Keratinocyte (primary cell): ENCODE data around the gene CHIT1. TPM values are rescaled to one million over a fixed set of nuclear protein-coding genes. Genes with fewer than 3 reads are reported as not detected.

Experiments
- DNase-seq: peaks from one replicate; pipeline ENCODE4 v3.0.0-alpha.2; 2011; ENCODE audit warnings: low read depth, missing footprints, low spot score
- FAIRE-seq: peaks from 2 replicates; lab custom pipeline; 2011; peaks lifted over from hg19 to GRCh38; lab: Jason Lieb, UNC
- H2AFZ ChIP-seq: 2 replicates; pipeline ENCODE4 v1.6.0; 2012; ENCODE audit warnings: low read length, control low read depth, inconsistent platforms; ENCODE audit not compliant: control insufficient read depth
- H3K27ac ChIP-seq: 2 replicates; pipeline ENCODE4 v1.5.1; 2011; ENCODE audit warnings: low read length; ENCODE audit not compliant: control insufficient read depth, insufficient read depth
- H3K27me3 ChIP-seq: 3 replicates; pipeline ENCODE4 v1.6.0; 2011; ENCODE audit warnings: low read length; ENCODE audit not compliant: control insufficient read depth, insufficient read depth; ENCODE audit errors: extremely low read depth
- H3K36me3 ChIP-seq, 2 experiments: 2 replicates in 1 of 2; 3 replicates in 1 of 2; pipeline ENCODE4 v1.5.1; 2011; ENCODE audit warnings: low read length in 2 of 2, mild to moderate bottlenecking in 1 of 2; ENCODE audit not compliant: control insufficient read depth in 2 of 2, insufficient read depth in 2 of 2; ENCODE audit errors: extremely low read depth in 1 of 2
- H3K4me1 ChIP-seq: 3 replicates; pipeline ENCODE4 v1.5.1; 2011; ENCODE audit warnings: low read length; ENCODE audit not compliant: control insufficient read depth, insufficient read depth; ENCODE audit errors: extremely low read depth
- H3K4me2 ChIP-seq: 3 replicates; pipeline ENCODE4 v1.6.0; 2011; ENCODE audit warnings: low read depth, low read length; ENCODE audit not compliant: control insufficient read depth, insufficient read depth; ENCODE audit errors: extremely low read depth
- H3K4me3 ChIP-seq, 3 experiments: fragments of 200-600 bp in 1 of 3; sonication (generic) in 1 of 3; 2 replicates in 2 of 3; 3 replicates in 1 of 3; pipeline ENCODE4 v1.5.1; 2011 to 2016; ENCODE audit warnings: low read length in 3 of 3, mild to moderate bottlenecking in 3 of 3, control low read depth in 2 of 3, inconsistent platforms in 1 of 3, low read depth in 1 of 3, mixed read lengths in 1 of 3, mixed run types in 1 of 3, moderate library complexity in 1 of 3; ENCODE audit not compliant: control insufficient read depth in 2 of 3, insufficient read depth in 2 of 3; ENCODE audit errors: extremely low read depth in 1 of 3
- H3K79me2 ChIP-seq: 2 replicates; pipeline ENCODE4 v1.6.0; 2012; ENCODE audit warnings: low read length; ENCODE audit not compliant: control insufficient read depth, insufficient read depth
- H3K9ac ChIP-seq: 3 replicates; pipeline ENCODE4 v1.6.0; 2011; ENCODE audit warnings: low read length; ENCODE audit not compliant: control insufficient read depth, insufficient read depth; ENCODE audit errors: extremely low read depth
- H3K9me1 ChIP-seq: 3 replicates; pipeline ENCODE4 v1.6.0; 2011; ENCODE audit warnings: low read length; ENCODE audit not compliant: control insufficient read depth, insufficient read depth; ENCODE audit errors: extremely low read depth
- H3K9me3 ChIP-seq: 2 replicates; pipeline ENCODE4 v1.5.1; 2012; ENCODE audit warnings: low read depth, low read length; ENCODE audit not compliant: control insufficient read depth
- H4K20me1 ChIP-seq: 3 replicates; pipeline ENCODE4 v1.6.0; 2011; ENCODE audit warnings: low read length; ENCODE audit not compliant: control insufficient read depth, insufficient read depth; ENCODE audit errors: extremely low read depth
- CTCF ChIP-seq, 3 experiments: IDR thresholded peaks in 1 of 3; conservative IDR thresholded peaks in 1 of 3; optimal IDR thresholded peaks in 1 of 3; 2 replicates in 2 of 3; 3 replicates in 1 of 3; pipeline versions ENCODE3 to v1.5.1; 2011; ENCODE audit warnings: low read length in 3 of 3, mild to moderate bottlenecking in 3 of 3, moderate library complexity in 2 of 3, control low read depth in 1 of 3, inconsistent platforms in 1 of 3; ENCODE audit not compliant: insufficient read depth in 2 of 3; ENCODE audit errors: extremely low read depth in 1 of 3
- EZH2 ChIP-seq: IDR thresholded peaks from one replicate; pipeline ENCODE4 v1.6.1; 2012; ENCODE audit warnings: inconsistent platforms, mild to moderate bottlenecking, low read length, moderate library complexity
- dilution Hi-C: fragments of 300-500 bp; cut with MboI; formaldehyde crosslinking; loops from one replicate; pipeline ENCODE4 v1.7.0; 2020; ENCODE audit warnings: low sequenced_read_pairs; ENCODE audit not compliant: extremely low pct_ligation_motif_present
- polyA plus RNA-seq, 5 experiments: library from polyadenylated mRNA; depleted of rRNA in 3 of 5; stranded (reverse) in 3 of 5; stranded (forward) in 1 of 5; unstranded in 1 of 5; fragments of >200 nt; gene quantifications; 1 replicate in 1 of 5; 2 replicates in 3 of 5; 3 replicates in 1 of 5; pipeline versions ENCODE4 v1.2.1 to v1.2.3, GENCODE V29; 2011 to 2012; ENCODE audit warnings: missing spikeins in 2 of 5, low read depth in 1 of 5, low replicate concordance in 1 of 5

The CHIT1 gene
- polyA plus RNA-seq, 1 donor (not counting 4 experiments of a cell fraction or from before 2014, with no cell fraction given): not detected

GRCh38 chr1:203178821-203179666, 50.4 kb downstream of the CHIT1 start:
- Histone ChIP-seq H3K36me3 (no peaks in the 10 kb centered on the region), H3K9ac (no peak overlapping the region), H3K4me2 (no peak overlapping the region), H4K20me1 (no peaks in the 10 kb centered on the region), H3K9me1 (no peaks in the 10 kb centered on the region), H3K27ac (no peak overlapping the region), H2AFZ (no peak overlapping the region), H3K4me3 (no peak overlapping the region), H3K4me1 (no peaks in the 10 kb centered on the region), H3K27me3 (peaks cover 6% of the 10 kb centered on the region), H3K79me2 (no peaks in the 10 kb centered on the region), H3K9me3 (no peaks in the 10 kb centered on the region)
- DNase-seq (no peak), FAIRE-seq (no peak)
- dilution Hi-C loops: no loop called here
- TF ChIP-seq EZH2: no peak
- no peak for TF ChIP-seq CTCF (optimal IDR thresholded peaks at IDR 0.05 in 1 of 3, IDR thresholded peaks at IDR 0.05 in 1 of 3, conservative IDR thresholded peaks at IDR 0.05 in 1 of 3; ENCODE audit: extremely low read depth in 1 of 3, insufficient read depth in 2 of 3, low read length in 3 of 3)

DNA sequence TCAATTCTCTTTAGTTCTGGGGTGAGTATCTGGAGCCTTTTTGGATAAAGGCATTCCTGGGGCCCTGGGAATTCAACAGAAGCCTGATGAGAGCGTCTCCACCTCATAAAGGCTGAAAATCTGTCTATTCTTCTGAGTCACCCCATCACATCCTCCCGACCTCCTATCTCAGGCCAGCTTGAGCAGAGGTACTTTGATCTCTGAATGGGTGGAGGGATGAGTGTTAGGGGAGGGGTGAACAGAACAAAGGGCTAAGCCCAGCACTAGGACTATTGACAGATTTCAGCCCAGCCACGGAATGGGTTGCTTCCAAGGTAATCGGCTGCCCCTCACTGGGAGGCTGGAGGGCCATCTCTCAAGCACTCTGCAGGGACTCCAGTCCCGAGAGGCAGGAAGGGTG, 51.4 kb downstream of the CHIT1 start:
- no peak overlapping the region for H2AFZ ChIP-seq
- H3K4me3 ChIP-seq: no peak overlapping the region
- H3K79me2 ChIP-seq: no peaks in the 10 kb centered on the region
- H3K4me2 ChIP-seq: no peak overlapping the region
- DNase-seq (no peak), FAIRE-seq (no peak)
- H3K9ac ChIP-seq: no peak overlapping the region
- H3K27ac ChIP-seq: no peak overlapping the region
- no peaks in the 10 kb centered on the region for H3K9me1 ChIP-seq
- dilution Hi-C loops: no loop called here
- no peaks in the 10 kb centered on the region for H3K9me3 ChIP-seq
- no peaks in the 10 kb centered on the region for H4K20me1 ChIP-seq
- no peaks in the 10 kb centered on the region for H3K4me1 ChIP-seq
- H3K27me3 ChIP-seq: peaks cover 6% of the 10 kb centered on the region
- H3K36me3 ChIP-seq: no peaks in the 10 kb centered on the region
- TF ChIP-seq EZH2 (no peak), CTCF (optimal IDR thresholded peaks at IDR 0.05 in 1 of 3, IDR thresholded peaks at IDR 0.05 in 1 of 3, conservative IDR thresholded peaks at IDR 0.05 in 1 of 3; ENCODE audit: extremely low read depth in 1 of 3, insufficient read depth in 2 of 3, low read length in 3 of 3) (no peak)
